Endothelial cell of umbilical vein (primary cell): ENCODE measurements around the gene ZNF609.
"Not testable (repeated sequence)": the region's sequence is repeated elsewhere in the genome, so short reads cannot be mapped to it uniquely, and the experiment has no call there.

ENCODE experiments used
- EZH2 ChIP-seq: IDR thresholded peaks from 2 replicates; pipeline ENCODE4 v1.6.1; 2012; ENCODE audit warnings: borderline replicate concordance, low read depth, mild to moderate bottlenecking, moderate library complexity, low read length, inconsistent platforms; ENCODE audit not compliant: severe bottlenecking
- POLR2A ChIP-seq: IDR thresholded peaks from 2 replicates; pipeline ENCODE4 v1.6.1; 2012; ENCODE audit warnings: low read depth, mild to moderate bottlenecking, control low read depth, low read length
- TF ChIP-seq, protein P1 (sequence below), 2 donors: IDR thresholded peaks; 1 replicate in 1 of 2; 2 replicates in 1 of 2; pipeline ENCODE4 v1.5.1; 2011; ENCODE audit warnings: low read length in 2 of 2, mild to moderate bottlenecking in 2 of 2, moderate library complexity in 2 of 2, control low read depth in 1 of 2, inconsistent platforms in 1 of 2, low read depth in 1 of 2; ENCODE audit not compliant: insufficient read depth in 1 of 2; ENCODE audit errors: extremely low read depth in 1 of 2

DNA sequence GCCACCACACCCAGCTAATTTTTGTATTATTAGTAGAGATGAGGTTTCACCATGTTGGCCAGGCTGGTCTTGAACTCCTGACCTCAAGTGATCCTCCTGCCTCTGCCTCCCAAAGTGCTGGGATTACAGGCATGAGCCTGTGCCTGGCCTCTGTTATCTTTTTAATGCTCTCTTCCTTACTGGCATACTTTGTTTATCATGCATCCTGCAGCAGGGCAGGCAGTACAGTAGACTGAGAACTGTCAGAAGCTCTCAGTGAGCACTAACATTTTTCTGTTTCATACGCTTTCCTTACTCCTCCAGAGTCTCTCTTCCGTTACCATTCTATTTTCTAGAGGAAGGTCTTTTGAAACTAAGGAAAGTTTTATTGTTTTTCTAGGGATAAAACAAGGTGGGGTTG lies 35.6 kb downstream of the ZNF609 start:
- TF ChIP-seq EZH2, POLR2A: not testable (repeated sequence)
- TF ChIP-seq, protein P1, sequence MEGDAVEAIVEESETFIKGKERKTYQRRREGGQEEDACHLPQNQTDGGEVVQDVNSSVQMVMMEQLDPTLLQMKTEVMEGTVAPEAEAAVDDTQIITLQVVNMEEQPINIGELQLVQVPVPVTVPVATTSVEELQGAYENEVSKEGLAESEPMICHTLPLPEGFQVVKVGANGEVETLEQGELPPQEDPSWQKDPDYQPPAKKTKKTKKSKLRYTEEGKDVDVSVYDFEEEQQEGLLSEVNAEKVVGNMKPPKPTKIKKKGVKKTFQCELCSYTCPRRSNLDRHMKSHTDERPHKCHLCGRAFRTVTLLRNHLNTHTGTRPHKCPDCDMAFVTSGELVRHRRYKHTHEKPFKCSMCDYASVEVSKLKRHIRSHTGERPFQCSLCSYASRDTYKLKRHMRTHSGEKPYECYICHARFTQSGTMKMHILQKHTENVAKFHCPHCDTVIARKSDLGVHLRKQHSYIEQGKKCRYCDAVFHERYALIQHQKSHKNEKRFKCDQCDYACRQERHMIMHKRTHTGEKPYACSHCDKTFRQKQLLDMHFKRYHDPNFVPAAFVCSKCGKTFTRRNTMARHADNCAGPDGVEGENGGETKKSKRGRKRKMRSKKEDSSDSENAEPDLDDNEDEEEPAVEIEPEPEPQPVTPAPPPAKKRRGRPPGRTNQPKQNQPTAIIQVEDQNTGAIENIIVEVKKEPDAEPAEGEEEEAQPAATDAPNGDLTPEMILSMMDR (IDR thresholded peaks at IDR 0.05; ENCODE audit: extremely low read depth in 1 of 2, insufficient read depth in 1 of 2, low read depth in 1 of 2, low read length in 2 of 2), result not testable (repeated sequence)
